OCI-LY1 (cell line): ENCODE data around the gene ERBB4.
A peak's percentile ranks its signal among the peaks of the same experiment; 100 is the strongest.

ENCODE experiments used
- EZH2 ChIP-seq: fragments of 200-600 bp; sonication (generic), shearing (Covaris generic); IDR thresholded peaks from 2 replicates; pipeline ENCODE4 v1.8.0; 2017; ENCODE audit warnings: borderline replicate concordance, mixed run types, mild to moderate bottlenecking, antibody characterized with exemption, low read length, moderate library complexity, mixed read lengths
- TF ChIP-seq, protein P1 (sequence below): fragments of 200-600 bp; sonication (generic), shearing (Covaris generic); IDR thresholded peaks from 2 replicates; pipeline ENCODE4 v1.5.1; 2017; ENCODE audit warnings: mild to moderate bottlenecking, antibody characterized with exemption, low read length, moderate library complexity, mixed read lengths

DNA sequence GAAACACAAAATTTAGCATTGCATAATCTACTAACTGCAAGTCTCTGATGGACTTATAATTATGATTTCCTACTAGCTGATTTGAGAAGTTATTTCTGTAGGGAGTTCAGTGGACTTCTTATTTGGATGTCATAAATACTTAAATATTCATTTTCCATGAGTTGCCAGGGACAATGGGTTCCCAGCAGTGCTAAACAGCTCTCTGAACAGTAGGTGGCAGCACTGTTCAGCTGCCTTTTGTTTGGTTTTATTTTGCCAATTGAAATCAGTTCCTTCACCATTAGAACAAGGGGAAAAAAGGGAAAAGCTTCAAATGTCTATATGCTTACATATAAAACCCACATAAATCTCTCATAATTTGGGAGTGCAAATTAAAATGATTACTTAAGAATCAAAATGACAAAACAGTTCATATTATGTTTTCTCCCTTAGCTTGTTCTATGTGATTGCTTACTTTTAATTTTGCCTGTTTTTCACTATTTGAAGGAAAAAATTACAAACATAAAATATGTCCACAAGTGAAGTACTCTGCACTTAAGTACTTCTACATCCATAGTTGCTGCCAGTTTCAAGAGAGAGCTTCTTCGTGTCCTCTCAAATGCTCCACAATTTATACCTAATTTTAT is 1083.3 kb downstream of the ERBB4 start:
- TF ChIP-seq EZH2 = no peak
- TF ChIP-seq, protein P1, sequence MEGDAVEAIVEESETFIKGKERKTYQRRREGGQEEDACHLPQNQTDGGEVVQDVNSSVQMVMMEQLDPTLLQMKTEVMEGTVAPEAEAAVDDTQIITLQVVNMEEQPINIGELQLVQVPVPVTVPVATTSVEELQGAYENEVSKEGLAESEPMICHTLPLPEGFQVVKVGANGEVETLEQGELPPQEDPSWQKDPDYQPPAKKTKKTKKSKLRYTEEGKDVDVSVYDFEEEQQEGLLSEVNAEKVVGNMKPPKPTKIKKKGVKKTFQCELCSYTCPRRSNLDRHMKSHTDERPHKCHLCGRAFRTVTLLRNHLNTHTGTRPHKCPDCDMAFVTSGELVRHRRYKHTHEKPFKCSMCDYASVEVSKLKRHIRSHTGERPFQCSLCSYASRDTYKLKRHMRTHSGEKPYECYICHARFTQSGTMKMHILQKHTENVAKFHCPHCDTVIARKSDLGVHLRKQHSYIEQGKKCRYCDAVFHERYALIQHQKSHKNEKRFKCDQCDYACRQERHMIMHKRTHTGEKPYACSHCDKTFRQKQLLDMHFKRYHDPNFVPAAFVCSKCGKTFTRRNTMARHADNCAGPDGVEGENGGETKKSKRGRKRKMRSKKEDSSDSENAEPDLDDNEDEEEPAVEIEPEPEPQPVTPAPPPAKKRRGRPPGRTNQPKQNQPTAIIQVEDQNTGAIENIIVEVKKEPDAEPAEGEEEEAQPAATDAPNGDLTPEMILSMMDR = peak; percentile 97
